PC-9 (cell line): ENCODE measurements around the gene NARS2. TPM values are rescaled to one million over a fixed set of nuclear protein-coding genes. Genes with fewer than 3 reads are reported as not detected.

Experiments used
- BruUV-seq: library from RNA; stranded (reverse); fragments of 400-500 nt; replicated peaks from 2 replicates; lab custom pipeline; 2021; lab: Mats Ljungman, UMichigan
- CTCF ChIA-PET: fragments of 300-600 bp; sonication (Branson Sonifier 250); formaldehyde crosslinking; loops from one replicate; lab custom pipeline; 2022; ENCODE audit warnings: antibody characterized with exemption; lab: Charles Lee
- POLR2A ChIA-PET: fragments of 300-600 bp; sonication (Branson Sonifier 250); formaldehyde crosslinking; loops from one replicate; lab custom pipeline; 2022; ENCODE audit warnings: antibody characterized with exemption; ENCODE audit not compliant: unreplicated experiment; lab: Charles Lee
- DNase-seq, 2 experiments: peaks; one replicate each; pipeline versions ENCODE4 v3.0.0 to v3.0.0-alpha.2; 2015 to 2022; ENCODE audit warnings: mixed read lengths in 1 of 2
- H2AFZ ChIP-seq: fragments of 200-600 bp; sonication (generic); 2 replicates; pipeline ENCODE4 v1.8.1; 2017; ENCODE audit warnings: antibody characterized with exemption
- H3F3A ChIP-seq: fragments of 200-600 bp; sonication (generic); 2 replicates; pipeline ENCODE4 v1.8.1; 2017; ENCODE audit warnings: antibody characterized with exemption, mild to moderate bottlenecking, low read depth; ENCODE audit not compliant: insufficient read depth
- H3K27ac ChIP-seq: fragments of 200-600 bp; sonication (generic); 2 replicates; pipeline ENCODE4 v1.6.1; 2016; ENCODE audit warnings: mixed run types
- H3K27me3 ChIP-seq: fragments of 200-600 bp; sonication (generic); 2 replicates; pipeline ENCODE4 v1.6.1; 2016; ENCODE audit warnings: low read depth, mixed run types; ENCODE audit not compliant: insufficient read depth
- H3K36me3 ChIP-seq: fragments of 200-600 bp; sonication (generic); 2 replicates; pipeline ENCODE4 v1.6.1; 2016; ENCODE audit warnings: low read depth, mixed run types
- H3K4me1 ChIP-seq: fragments of 200-600 bp; sonication (generic); replicated peaks from 2 replicates; pipeline ENCODE4 v1.6.1; 2016; ENCODE audit warnings: mixed run types; ENCODE audit not compliant: insufficient read depth
- H3K4me2 ChIP-seq: fragments of 200-600 bp; sonication (generic); 2 replicates; pipeline ENCODE4 v1.6.1; 2017; ENCODE audit warnings: mixed run types
- H3K4me3 ChIP-seq: fragments of 200-600 bp; sonication (generic); 2 replicates; pipeline ENCODE4 v1.6.1; 2016; ENCODE audit warnings: mixed run types
- H3K79me2 ChIP-seq: fragments of 200-600 bp; sonication (generic); 2 replicates; pipeline ENCODE4 v1.6.1; 2017; ENCODE audit warnings: low read depth, mixed run types
- H3K9me2 ChIP-seq: fragments of 200-600 bp; sonication (generic); 2 replicates; pipeline ENCODE4 v1.8.1; 2017; ENCODE audit warnings: mild to moderate bottlenecking; ENCODE audit not compliant: insufficient read depth
- H3K9me3 ChIP-seq: fragments of 200-600 bp; sonication (generic); 2 replicates; pipeline ENCODE4 v1.8.1; 2016; ENCODE audit warnings: low read depth; ENCODE audit not compliant: insufficient read depth
- H4K20me1 ChIP-seq: fragments of 200-600 bp; sonication (generic); 2 replicates; pipeline ENCODE4 v1.8.1; 2017; ENCODE audit not compliant: insufficient read depth
- CTCF ChIP-seq: fragments of 200-600 bp; sonication (generic); conservative IDR thresholded peaks from 2 replicates; pipeline ENCODE4 v1.6.1; 2017; ENCODE audit warnings: mixed run types, antibody characterized with exemption, mild to moderate bottlenecking, moderate library complexity
- EZH2 ChIP-seq: fragments of 200-600 bp; sonication (generic); IDR thresholded peaks from 2 replicates; pipeline ENCODE4 v1.8.0; 2017; ENCODE audit warnings: antibody characterized with exemption, low read depth
- intact Hi-C: fragments of 100-400 bp; cut with micrococcal nuclease; formaldehyde crosslinking; loops from one replicate; pipeline ENCODE4 v1.10.0; 2022; ENCODE audit not compliant: unreplicated experiment
- total RNA-seq: library from RNA; stranded (reverse); gene quantifications from 2 replicates; pipeline ENCODE4 v1.2.3, GENCODE V29; 2021

NARS2 gene
- total RNA-seq, 1 experiment from 2014 or later, result 22.4 TPM

GRCh38 chr11:78573681-78574080 lies 983 bp downstream of the NARS2 start:
- ChIA-PET POLR2A (interaction anchor here (0.5 to 0.6 kb wide), 2 partner anchors 985 to 1510 kb away, joined by 3 to 6 read pairs; no protein-coding TSS in a partner anchor), CTCF (interaction anchor here (0.6 kb wide), 1 partner anchor 1297 kb away, joined by 7 read pairs; no protein-coding TSS in a partner anchor)
- H3F3A ChIP-seq, result peaks cover 10% of the 10 kb centered on the region; the same call in 1 of the 2 replicates
- no peak for DNase-seq
- H3K27ac ChIP-seq, result no peak overlapping the region
- peaks cover 16% of the 10 kb centered on the region for H3K79me2 ChIP-seq
- H3K9me3 ChIP-seq, result no peaks in the 10 kb centered on the region
- H3K4me1 ChIP-seq, result peaks cover 23% of the 10 kb centered on the region; the same call in 1 of the 2 replicates
- no peaks in the 10 kb centered on the region for H3K9me2 ChIP-seq
- H3K4me2 ChIP-seq, result peak overlapping the region; percentile 97
- intact Hi-C loops, result loop anchor here (5.0 to 10.0 kb wide), 2 partner anchors 156 to 429 kb away; partner anchors contain the start of gene GAB2
- no peak for TF ChIP-seq CTCF
- no peak for TF ChIP-seq EZH2
- peak overlapping the region; percentile 88 for H2AFZ ChIP-seq
- H4K20me1 ChIP-seq, result no peaks in the 10 kb centered on the region
- H3K27me3 ChIP-seq, result no peaks in the 10 kb centered on the region
- no TSS peak for BruUV-seq
- H3K36me3 ChIP-seq, result 0 out of 2 replicates have a peak, but pooled peaks cover 11% of the 10 kb centered on the region
- peak overlapping the region; percentile 71 for H3K4me3 ChIP-seq

- ChIA-PET CTCF (no interaction called here), POLR2A (interaction anchor here (0.5 kb wide), 1 partner anchor 984 kb away, joined by 3 read pairs; no protein-coding TSS in a partner anchor)
- Histone ChIP-seq H3K79me2 (peaks cover 16% of the 10 kb centered on the region), H3K9me3 (no peaks in the 10 kb centered on the region), H2AFZ (peak overlapping the region; percentile 88), H3K9me2 (no peaks in the 10 kb centered on the region), H3K36me3 (peaks cover 15% of the 10 kb centered on the region), H3K4me2 (peak overlapping the region; percentile 97), H3K4me3 (peak overlapping the region; percentile 71), H3F3A (peaks cover 10% of the 10 kb centered on the region; the same call in 1 of the 2 replicates), H3K4me1 (peaks cover 23% of the 10 kb centered on the region; the same call in 1 of the 2 replicates), H4K20me1 (no peaks in the 10 kb centered on the region), H3K27me3 (no peaks in the 10 kb centered on the region), H3K27ac (no peak overlapping the region)
- DNase-seq, result no peak
- no peak for TF ChIP-seq CTCF
- no peak for TF ChIP-seq EZH2
- no TSS peak for BruUV-seq
- intact Hi-C loops, result loop anchor here (5.0 to 10.0 kb wide), 2 partner anchors 156 to 428 kb away; partner anchors contain the start of gene GAB2
These were observed 1.4 kb downstream of the NARS2 start for GRCh38 chr11:78573271-78573670.

GRCh38 chr11:78572394-78572793 lies 2.3 kb downstream of the NARS2 start:
- Histone ChIP-seq H3F3A (peaks cover 10% of the 10 kb centered on the region; the same call in 1 of the 2 replicates), H3K9me2 (no peaks in the 10 kb centered on the region), H2AFZ (no peak overlapping the region), H4K20me1 (no peaks in the 10 kb centered on the region), H3K27ac (no peak overlapping the region), H3K27me3 (no peaks in the 10 kb centered on the region), H3K4me1 (peaks cover 23% of the 10 kb centered on the region; the same call in 1 of the 2 replicates), H3K4me3 (no peak overlapping the region; the same call in 1 of the 2 replicates), H3K79me2 (peaks cover 16% of the 10 kb centered on the region), H3K36me3 (peaks cover 23% of the 10 kb centered on the region), H3K4me2 (peak overlapping the region; percentile 97; the same call in 1 of the 2 replicates), H3K9me3 (no peaks in the 10 kb centered on the region)
- ChIA-PET POLR2A (no interaction called here), CTCF (no interaction called here)
- no peak for TF ChIP-seq EZH2
- no peak for TF ChIP-seq CTCF
- no TSS peak for BruUV-seq
- no peak for DNase-seq
- intact Hi-C loops, result loop anchor here (5.0 to 10.0 kb wide), 2 partner anchors 155 to 428 kb away; partner anchors contain the start of gene GAB2
